ENCODE results near the gene AGK.
A peak's percentile ranks its signal among the peaks of the same experiment; 100 is the strongest.

Gene AGK, protein sequence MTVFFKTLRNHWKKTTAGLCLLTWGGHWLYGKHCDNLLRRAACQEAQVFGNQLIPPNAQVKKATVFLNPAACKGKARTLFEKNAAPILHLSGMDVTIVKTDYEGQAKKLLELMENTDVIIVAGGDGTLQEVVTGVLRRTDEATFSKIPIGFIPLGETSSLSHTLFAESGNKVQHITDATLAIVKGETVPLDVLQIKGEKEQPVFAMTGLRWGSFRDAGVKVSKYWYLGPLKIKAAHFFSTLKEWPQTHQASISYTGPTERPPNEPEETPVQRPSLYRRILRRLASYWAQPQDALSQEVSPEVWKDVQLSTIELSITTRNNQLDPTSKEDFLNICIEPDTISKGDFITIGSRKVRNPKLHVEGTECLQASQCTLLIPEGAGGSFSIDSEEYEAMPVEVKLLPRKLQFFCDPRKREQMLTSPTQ

GRCh38 chr7:141551094-141551781 is at the start of gene AGK:
TSS of gene AGK (plus strand) at chr7:141551410. CDS start at chr7:141555467, 4,057 bp downstream.
- H3K4me3 ChIP-seq (replicated peaks; ENCODE audit: low read depth, low read length): peak within 1 kb of the TSS; percentile 83
- DNase-seq (ENCODE audit: extremely low read depth, low read depth): peak; percentile 31
- TF ChIP-seq, protein P1, sequence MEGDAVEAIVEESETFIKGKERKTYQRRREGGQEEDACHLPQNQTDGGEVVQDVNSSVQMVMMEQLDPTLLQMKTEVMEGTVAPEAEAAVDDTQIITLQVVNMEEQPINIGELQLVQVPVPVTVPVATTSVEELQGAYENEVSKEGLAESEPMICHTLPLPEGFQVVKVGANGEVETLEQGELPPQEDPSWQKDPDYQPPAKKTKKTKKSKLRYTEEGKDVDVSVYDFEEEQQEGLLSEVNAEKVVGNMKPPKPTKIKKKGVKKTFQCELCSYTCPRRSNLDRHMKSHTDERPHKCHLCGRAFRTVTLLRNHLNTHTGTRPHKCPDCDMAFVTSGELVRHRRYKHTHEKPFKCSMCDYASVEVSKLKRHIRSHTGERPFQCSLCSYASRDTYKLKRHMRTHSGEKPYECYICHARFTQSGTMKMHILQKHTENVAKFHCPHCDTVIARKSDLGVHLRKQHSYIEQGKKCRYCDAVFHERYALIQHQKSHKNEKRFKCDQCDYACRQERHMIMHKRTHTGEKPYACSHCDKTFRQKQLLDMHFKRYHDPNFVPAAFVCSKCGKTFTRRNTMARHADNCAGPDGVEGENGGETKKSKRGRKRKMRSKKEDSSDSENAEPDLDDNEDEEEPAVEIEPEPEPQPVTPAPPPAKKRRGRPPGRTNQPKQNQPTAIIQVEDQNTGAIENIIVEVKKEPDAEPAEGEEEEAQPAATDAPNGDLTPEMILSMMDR (IDR thresholded peaks at IDR 0.05; ENCODE audit: low read depth, low read length, missing control alignments): no peak

DNA sequence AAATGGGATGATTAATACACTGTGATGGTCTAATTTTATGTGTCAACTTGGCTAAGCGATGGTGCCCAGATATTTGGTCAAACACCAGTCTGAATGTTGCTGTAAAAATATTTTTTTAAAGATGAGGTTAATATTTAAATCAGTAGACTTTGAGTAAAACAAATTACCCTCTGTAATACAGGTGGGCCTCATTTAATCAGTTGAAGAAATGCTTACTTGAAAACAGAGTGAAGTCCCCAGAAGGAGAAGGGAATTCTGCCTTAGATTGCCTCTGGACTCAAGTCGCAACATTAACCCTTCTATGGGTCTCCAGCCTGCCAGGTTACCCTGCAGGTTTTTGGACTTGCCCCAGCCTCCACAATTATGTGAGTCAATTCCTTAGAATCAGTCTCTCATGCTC is 49.8 kb upstream of the AGK start:
- TF ChIP-seq, protein P1 (IDR thresholded peaks at IDR 0.05; ENCODE audit: low read depth, low read length, missing control alignments): no peak
- H3K4me3 ChIP-seq (replicated peaks; ENCODE audit: low read depth, low read length): no peak overlapping the region
- DNase-seq (ENCODE audit: extremely low read depth, low read depth): no peak

- H3K4me3 ChIP-seq (replicated peaks; ENCODE audit: low read depth, low read length): no peak overlapping the region
- TF ChIP-seq, protein P1 (IDR thresholded peaks at IDR 0.05; ENCODE audit: low read depth, low read length, missing control alignments): no peak
- DNase-seq (ENCODE audit: extremely low read depth, low read depth): no peak
Observed at GRCh38 chr7:141511316-141511675, 39.9 kb upstream of the AGK start.

DNA sequence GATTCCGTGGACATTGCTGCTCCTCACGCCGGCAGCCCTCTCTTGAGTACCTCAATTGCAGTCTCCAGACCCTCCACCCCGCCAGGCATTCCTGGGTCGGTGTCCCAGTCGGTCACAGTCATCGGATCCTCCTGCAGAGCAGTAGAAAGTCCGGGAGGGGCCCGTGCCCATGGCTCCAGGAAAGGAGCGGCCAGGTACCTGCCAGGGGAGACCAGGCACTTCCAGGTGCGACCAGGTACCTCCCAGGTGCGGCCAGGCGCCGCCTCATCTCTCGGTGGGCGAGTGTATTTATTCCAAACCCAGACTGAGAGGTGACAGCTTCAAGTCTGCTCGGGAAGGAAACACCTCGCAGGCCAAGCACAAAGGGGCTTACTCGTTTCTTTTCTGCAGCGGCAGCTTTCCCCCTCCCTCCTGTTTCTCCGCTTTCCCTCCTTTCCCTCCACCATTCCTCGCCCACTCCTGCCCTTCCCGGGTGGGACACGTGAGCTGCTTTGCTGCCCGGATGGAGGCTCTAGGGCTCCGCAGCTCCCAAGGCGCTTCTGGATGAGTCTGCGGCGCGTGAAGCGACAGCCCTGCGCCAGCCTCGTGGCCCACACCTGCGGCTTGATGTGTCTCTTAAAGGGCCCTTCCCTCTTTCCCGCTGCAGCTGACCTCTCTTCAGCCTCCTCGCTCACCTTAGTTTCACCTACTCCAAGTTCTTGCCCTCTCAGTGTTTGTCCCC is 39.4 kb upstream of the AGK start:
- H3K4me3 ChIP-seq (replicated peaks; ENCODE audit: low read depth, low read length): peak overlapping the region; percentile 9; the same call in 1 of the 2 replicates
- TF ChIP-seq, protein P1 (IDR thresholded peaks at IDR 0.05; ENCODE audit: low read depth, low read length, missing control alignments): no peak
- DNase-seq (ENCODE audit: extremely low read depth, low read depth): peak; percentile 2

GRCh38 chr7:141512597-141512996 is 38.6 kb upstream of the AGK start:
- TF ChIP-seq, protein P1 (IDR thresholded peaks at IDR 0.05; ENCODE audit: low read depth, low read length, missing control alignments): no peak
- DNase-seq (ENCODE audit: extremely low read depth, low read depth): no peak
- no peak overlapping the region for H3K4me3 ChIP-seq (replicated peaks; ENCODE audit: low read depth, low read length)

DNA sequence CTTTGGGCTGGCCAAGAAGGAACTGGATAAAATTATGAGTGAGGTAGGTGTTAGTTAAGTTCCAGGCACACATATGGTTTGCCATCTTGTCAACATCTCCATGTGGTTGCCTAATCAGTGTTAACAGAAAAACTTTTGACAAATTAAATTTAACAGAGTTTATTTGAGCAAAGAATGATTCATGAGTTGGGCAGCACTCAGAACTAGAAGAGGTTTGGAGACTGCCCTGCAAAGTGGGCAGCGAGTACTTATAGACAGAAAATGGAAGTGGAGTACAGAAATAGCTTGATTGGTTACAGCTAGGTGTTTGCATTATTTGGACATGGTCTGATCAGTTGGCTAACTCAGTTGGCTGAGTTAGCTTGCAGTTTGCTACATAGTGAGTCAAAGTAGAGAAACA is 37.5 kb upstream of the AGK start:
- DNase-seq (ENCODE audit: extremely low read depth, low read depth): no peak
- TF ChIP-seq, protein P1 (IDR thresholded peaks at IDR 0.05; ENCODE audit: low read depth, low read length, missing control alignments): no peak
- H3K4me3 ChIP-seq (replicated peaks; ENCODE audit: low read depth, low read length): no peak overlapping the region

Measured in HFF-Myc (cell line).